ENCODE results near the gene ZNF580.

The ZNF580 gene

DNA sequence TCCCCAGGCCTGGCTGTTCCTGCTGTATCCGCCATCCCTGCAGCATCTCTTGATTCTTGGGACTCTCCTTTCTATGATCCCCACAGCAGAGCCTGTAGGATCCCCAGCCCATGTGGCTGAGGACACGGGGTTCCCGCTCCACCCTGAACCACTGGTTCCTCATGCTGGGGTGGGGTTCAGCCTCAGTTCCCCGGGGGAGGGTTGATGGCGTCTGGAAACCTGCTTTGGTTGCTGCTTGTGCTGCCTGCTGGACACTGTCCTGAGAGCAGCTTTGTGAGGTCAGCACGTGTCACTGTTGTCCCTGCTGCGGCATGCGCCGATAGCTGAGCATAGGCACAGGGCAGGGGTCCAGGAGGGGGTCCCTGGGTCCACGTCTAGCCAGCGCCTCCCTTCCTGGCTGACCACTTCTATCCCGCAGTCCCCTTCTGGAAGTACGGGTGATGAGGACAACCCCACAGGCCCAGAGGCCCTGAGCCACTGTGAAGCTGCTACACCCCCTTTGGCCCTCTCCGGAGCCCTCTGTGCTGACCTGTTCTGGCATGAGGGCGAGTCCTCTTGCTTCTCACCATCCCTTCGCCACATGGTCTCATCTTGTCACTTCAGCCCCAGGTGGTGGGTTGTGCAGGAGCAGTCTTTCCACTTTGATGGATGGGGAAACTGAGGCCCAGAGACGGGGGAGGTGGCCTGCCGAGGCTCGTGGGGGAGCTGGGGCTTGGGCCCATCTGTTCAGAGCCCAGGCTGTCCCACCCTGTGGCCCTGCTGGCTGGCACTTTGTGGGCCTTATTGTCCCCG is 39.7 kb downstream of the ZNF580 start:
- CTCF ChIA-PET, result interaction anchor here (0.7 kb wide), 1 partner anchor 176 kb away, joined by 4 read pairs; no protein-coding TSS in a partner anchor
- POLR2A ChIA-PET, result no interaction called here
- no peak for DNase-seq (ENCODE audit: extremely low spot score)
- TF ChIP-seq, protein P1, sequence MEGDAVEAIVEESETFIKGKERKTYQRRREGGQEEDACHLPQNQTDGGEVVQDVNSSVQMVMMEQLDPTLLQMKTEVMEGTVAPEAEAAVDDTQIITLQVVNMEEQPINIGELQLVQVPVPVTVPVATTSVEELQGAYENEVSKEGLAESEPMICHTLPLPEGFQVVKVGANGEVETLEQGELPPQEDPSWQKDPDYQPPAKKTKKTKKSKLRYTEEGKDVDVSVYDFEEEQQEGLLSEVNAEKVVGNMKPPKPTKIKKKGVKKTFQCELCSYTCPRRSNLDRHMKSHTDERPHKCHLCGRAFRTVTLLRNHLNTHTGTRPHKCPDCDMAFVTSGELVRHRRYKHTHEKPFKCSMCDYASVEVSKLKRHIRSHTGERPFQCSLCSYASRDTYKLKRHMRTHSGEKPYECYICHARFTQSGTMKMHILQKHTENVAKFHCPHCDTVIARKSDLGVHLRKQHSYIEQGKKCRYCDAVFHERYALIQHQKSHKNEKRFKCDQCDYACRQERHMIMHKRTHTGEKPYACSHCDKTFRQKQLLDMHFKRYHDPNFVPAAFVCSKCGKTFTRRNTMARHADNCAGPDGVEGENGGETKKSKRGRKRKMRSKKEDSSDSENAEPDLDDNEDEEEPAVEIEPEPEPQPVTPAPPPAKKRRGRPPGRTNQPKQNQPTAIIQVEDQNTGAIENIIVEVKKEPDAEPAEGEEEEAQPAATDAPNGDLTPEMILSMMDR (IDR thresholded peaks at IDR 0.05; ENCODE audit: control extremely low read depth, extremely low read depth, low read depth, missing control alignments), result no peak

DNA sequence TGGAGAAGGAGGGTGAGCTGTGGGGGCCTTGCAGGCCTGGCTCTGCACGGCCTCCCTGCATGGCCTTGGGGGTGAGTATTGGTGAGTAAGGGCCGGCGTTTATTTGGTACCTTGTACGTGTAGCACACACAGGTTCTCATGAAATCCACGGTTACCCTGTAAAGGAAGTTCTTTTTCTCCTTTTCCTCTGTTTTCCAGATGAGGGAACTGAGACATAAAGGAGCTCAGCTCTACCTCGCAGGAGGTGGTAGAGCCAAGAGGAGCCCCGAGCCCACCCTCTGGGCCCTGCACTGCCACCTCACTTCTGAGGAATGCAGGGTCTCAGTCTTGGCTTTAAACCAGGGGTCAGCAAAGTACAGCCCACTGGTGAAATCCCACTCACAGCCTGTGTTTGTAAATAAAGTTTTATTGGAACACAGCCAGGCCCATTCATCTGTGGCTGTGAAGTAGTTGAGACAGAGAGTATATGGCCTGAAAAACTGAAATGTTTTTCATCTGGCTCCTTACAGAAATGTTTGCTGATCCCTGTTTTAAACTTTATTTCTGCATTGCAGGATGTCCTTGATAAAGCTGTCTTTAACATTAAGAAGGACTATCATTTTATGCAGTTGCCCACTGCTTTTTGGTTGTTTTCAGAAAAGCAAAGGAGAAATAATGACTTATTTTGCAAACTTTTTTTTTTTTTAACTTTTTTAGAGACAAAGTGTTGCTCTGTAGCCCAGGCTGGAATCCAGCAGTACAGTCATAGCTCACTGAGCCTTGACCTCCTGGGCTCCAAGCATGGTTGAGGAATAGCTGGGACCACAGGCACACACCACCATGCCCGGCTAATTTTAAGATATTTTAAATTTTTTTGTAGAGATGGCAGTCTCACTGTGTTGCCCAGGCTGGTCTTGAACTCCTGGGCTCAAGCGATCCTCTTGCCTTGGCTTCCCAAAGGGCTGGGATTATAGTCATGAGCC is 40.6 kb downstream of the ZNF580 start:
- CTCF ChIA-PET, result interaction anchor here (0.7 kb wide), 1 partner anchor 177 kb away, joined by 4 read pairs; no protein-coding TSS in a partner anchor
- TF ChIP-seq, protein P1 (IDR thresholded peaks at IDR 0.05; ENCODE audit: control extremely low read depth, extremely low read depth, low read depth, missing control alignments), result no peak
- DNase-seq (ENCODE audit: extremely low spot score), result no peak
- POLR2A ChIA-PET, result no interaction called here

DNA sequence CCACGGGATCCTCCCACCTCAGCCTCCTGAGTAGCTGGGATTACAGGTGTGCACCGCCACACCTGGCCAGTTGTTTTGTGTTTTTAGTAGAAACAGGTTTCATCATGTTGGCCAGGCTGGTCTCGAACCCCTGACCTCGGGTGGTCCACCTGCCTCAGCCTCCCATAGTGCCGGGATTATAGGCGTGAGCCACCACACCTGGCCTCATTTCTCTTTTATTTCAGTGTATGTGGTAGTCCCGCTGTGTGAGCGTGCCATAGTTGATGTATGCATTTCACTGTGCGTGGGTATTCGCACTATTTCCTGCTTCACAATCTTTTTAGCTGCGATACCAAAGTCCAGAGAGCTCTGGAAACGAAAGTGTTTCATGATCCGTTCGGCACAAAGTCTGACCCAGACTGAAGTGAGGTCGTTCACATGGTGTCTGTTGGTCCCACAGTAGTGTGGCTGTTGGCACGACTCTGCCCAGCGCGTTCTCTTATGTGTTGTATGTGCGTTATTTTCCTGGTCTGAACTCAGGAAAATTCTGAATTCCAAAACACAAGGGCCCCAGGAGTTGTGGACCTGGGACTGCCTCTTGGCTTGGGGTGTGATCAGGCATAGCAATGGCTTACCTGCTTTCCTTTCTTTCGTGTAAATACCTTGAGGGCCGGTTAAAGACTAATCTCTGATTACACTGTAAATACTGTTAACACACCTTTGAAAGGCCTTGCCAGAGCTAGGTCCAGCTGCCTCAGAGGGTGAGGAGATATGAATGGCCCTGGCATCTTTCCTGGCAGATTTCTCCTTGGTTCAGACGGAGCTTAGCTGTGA is 42.9 kb downstream of the ZNF580 start:
- DNase-seq (ENCODE audit: extremely low spot score), result no peak
- ChIA-PET CTCF (no interaction called here), POLR2A (interaction anchor here (0.6 kb wide), 1 partner anchor 318 kb away, joined by 3 read pairs; no protein-coding TSS in a partner anchor)
- TF ChIP-seq, protein P1 (IDR thresholded peaks at IDR 0.05; ENCODE audit: control extremely low read depth, extremely low read depth, low read depth, missing control alignments), result no peak

DNA sequence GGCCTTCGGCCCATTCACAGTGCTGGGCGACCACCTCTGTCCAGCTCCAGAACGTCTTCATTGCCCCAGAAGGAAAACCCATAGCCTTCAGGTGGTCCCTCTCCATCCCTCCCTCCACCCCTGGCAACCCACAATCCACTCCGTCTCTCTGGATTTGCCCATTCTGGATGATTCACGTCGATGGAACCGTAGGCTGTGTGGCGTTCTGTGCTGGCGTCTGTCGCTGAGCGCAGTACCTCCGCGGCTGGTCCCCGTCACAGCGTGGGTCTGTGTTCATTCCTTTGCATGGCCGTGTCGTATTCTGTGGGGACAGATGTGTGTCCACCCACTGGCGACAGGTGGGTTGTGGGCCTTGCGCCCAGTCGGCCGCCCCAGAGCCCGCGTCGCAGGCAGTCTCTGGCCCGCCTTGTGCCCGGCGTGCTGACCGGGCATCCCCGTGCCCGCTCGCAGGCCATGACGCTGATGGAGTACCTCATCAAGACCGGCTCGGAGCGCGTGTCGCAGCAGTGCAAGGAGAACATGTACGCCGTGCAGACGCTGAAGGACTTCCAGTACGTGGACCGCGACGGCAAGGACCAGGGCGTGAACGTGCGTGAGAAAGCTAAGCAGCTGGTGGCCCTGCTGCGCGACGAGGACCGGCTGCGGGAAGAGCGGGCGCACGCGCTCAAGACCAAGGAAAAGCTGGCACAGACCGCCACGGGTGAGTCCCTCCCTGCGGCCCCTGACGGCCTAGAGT is 44.3 kb downstream of the ZNF580 start:
- no peak for DNase-seq (ENCODE audit: extremely low spot score)
- ChIA-PET CTCF (no interaction called here), POLR2A (no interaction called here)
- TF ChIP-seq, protein P1 (IDR thresholded peaks at IDR 0.05; ENCODE audit: control extremely low read depth, extremely low read depth, low read depth, missing control alignments), result no peak

DNA sequence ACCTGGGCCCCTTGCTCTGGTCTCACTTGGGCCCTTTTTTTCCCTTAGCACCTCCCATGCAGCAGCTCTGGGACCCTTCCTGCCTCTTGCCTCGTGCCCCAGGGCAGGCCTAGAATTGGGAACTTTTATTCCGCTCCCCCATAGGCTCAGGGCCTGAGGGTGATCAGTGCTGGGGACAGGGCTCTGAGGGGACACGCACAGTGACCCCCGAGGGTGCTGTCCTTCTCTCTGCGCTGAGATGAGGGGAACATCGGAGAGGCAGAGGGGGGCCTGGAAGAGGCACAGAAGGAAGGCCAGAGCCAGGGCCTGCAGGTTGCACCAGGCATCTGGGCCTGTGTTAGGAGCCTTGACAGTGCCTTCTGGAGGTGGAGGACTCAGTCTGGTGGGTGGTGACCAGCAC is 45.0 kb downstream of the ZNF580 start:
- POLR2A ChIA-PET, result no interaction called here
- CTCF ChIA-PET, result no interaction called here
- DNase-seq (ENCODE audit: extremely low spot score), result no peak
- TF ChIP-seq, protein P1 (IDR thresholded peaks at IDR 0.05; ENCODE audit: control extremely low read depth, extremely low read depth, low read depth, missing control alignments), result no peak
